Hematopoietic multipotent progenitor cell treated with erythropoietin and hydrocortisone succinate and interleukin-3 and kit ligand, for 17 days (in vitro differentiated cells): ENCODE measurements around the gene PLEKHH3.

Experiments
- DNase-seq: peaks from one replicate; pipeline ENCODE4 v3.0.0-alpha.2; 2015; ENCODE audit warnings: low spot score

Gene PLEKHH3, protein sequence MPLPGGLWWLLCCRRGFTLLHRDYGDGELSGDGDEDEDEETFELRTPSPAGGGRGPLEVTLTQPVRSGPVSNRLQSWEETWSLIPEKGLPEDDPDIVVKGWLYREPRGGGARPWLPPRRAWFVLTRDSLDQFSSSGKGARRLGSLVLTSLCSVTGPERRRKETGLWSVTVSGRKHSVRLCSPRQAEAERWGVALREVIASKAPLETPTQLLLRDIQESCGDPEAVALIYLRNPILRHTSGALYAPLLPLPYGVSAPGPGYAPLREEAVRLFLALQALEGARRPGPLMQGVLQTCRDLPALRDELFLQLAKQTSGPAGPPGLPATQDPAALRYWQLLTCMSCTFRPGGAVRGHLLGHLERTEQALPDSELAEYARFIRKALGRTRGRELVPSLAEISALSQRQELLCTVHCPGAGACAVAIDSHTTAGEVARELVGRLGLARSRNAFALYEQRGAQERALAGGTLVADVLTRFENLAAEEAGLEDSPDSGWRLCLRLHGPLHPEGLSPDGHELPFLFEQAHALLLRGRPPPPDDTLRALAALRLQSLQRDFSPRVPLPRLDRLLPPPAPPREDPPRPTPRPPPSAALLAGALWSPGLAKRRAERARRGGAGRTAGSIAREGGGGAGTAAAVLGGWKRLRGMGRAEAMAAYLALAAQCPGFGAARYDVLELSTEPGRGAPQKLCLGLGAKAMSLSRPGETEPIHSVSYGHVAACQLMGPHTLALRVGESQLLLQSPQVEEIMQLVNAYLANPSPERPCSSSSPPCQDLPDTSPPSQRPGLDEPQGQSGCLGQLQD

GRCh38 chr17:42676424-42677011 is at the start of gene PLEKHH3:
Gene PLEKHH3, minus strand, starts transcription at chr17:42676994. Its CDS starts 431 bp downstream, at chr17:42676563.
- DNase-seq = no peak

DNA sequence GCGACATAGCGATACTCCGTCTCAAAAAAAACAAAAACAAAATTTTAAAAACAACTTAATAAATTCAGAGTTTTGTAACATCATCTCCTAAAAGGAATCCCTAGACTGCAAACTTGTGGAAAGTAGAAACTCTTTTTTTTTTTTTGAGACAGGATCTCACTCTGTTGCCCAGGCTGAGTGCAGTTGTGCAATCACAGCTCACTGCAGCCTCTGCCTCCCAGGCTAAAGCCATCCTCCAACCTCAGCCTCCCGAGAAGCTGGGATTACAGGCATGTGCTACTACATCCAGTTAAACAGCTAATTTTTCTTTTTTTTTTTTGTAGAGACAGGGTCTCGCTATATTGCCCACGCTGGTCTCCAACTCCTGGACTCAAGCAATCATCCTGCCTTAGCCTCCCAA is 48.3 kb upstream of the PLEKHH3 start:
- no peak for DNase-seq

GRCh38 chr17:42723636-42724035 is 46.8 kb upstream of the PLEKHH3 start:
- no peak for DNase-seq

- DNase-seq = peak; percentile 81
Measured at GRCh38 chr17:42720996-42721583, 44.3 kb upstream of the PLEKHH3 start.

DNA sequence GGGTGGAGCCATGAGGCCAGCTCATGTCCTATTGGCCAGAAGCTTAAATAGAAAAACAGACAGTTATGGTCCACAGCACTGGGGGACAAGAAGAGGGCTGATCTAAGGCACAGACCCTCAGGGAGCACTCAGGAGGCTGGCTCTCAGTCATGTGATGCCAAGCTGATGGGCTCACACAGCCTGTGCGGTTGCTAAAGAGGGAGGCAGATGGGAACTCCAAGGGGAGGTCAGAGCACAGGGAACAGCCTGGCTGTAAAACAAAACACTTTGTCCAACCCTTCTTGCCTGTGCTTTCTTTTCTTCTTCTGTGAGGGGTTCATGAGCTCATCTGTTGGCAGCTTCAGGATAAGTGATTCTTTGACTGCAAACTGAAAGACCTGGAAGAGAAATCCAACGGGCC is 32.8 kb upstream of the PLEKHH3 start:
- DNase-seq = no peak

DNA sequence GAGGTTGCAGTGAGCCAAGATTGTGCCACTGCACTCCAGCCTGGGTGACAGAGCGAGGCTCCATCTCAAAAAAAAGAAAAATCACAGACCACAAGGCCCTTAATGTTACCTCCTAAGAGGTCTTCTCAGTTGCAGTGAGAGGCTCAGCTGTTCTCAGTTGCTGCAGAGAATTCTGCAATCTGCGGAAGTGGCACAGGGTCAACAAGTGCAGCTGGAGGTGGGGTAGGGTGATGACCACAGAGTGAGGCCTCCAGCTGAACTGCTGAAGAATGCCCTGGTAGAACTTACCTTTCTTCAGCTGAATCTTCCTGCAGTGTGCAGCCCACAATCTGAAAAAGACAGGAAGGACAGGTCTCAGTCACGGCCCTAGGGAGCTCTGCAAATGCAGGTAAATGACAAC is 31.8 kb upstream of the PLEKHH3 start:
- no peak for DNase-seq

GRCh38 chr17:42706732-42707131 is 29.9 kb upstream of the PLEKHH3 start:
- no peak for DNase-seq

GRCh38 chr17:42704837-42705494 is 28.2 kb upstream of the PLEKHH3 start:
- DNase-seq = no peak

DNA sequence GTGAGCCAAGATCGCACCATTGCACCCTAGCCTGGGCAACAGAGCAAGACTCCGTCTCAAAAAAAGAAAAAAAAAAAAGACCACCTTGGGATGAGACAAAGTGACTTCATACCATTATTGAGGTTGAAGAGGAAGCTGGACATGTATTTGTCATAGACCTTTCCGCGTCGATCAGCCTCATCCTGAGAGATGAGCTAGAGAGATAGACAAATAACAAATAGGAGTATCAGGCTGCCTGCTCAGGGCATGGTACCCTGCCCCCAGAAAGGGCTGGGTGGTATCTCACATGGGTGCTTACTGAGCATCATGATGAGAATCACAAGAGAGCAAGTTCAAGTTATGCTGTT is 27.7 kb upstream of the PLEKHH3 start:
- no peak for DNase-seq

DNA sequence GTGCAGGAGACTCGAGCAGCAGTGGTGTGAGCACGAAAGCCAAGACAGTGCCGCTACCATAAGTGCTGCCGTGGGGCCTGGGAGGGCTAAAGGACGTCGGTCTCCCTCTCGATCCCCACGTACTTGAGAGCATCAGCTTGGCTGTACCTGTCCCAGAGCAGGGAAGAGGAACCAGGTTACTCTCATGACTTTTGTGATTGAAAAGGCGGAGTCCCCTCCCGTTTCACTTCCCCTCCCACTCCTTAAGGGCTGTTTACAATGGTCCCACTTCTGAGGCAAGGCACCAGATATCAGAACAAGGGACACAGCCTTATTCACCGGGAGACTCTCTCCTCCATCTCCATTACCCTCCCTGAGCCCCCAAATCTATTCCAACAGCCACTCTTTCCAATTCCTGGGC is 25.7 kb upstream of the PLEKHH3 start:
- no peak for DNase-seq

DNA sequence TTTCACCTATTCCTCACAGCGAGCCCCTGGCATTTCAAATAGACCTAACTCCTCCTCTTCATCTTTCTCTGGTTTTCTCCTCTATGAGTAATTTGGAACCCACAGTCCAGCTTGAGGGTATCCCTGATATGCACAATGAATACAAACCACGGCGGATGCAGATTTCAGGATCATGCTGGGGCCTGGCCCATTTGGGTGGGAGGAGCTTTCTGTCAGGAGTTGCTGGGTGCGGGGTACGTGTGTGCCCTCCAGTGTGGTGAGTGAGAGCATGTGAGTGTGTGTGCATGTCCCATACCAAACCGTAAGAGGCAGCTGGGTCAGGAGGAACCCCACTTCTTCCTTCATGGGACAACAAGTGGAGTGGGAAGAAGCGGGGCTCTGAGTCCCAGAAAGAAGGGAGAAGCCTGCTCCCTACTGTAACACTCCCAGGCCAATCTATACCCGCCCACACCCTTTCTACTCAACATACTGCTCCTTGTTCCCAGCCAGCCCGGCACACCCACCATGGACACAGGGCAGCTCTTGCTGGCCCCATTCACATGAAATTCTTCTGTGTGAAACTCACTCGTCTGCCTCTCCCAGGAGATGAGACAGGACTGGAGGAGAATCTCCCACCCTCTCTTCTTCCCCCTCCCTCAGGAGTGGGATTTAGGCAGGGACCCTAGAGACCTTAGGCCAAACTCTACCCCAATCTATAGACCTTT is 23.9 kb upstream of the PLEKHH3 start:
- DNase-seq = no peak

DNA sequence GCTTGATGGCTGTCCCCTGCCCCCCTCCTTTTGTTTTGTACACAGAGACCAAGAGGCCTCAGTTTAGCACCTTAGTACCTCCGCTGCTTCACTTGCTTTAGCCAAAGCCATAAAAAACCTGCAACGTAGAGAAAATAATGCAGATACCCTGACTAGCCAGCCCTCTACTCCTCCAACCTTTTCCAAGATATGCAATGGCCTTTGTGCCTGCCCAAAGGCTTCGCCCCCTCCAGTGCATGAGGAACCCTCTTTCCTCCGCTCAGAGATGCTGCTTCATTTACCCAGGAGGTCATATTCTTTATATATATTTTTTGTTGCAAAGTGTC is 22.6 kb upstream of the PLEKHH3 start:
- DNase-seq = no peak

GRCh38 chr17:42698736-42699414 is 22.1 kb upstream of the PLEKHH3 start:
- DNase-seq = no peak

- DNase-seq = no peak
Measured at GRCh38 chr17:42697108-42697811, 20.5 kb upstream of the PLEKHH3 start.

DNA sequence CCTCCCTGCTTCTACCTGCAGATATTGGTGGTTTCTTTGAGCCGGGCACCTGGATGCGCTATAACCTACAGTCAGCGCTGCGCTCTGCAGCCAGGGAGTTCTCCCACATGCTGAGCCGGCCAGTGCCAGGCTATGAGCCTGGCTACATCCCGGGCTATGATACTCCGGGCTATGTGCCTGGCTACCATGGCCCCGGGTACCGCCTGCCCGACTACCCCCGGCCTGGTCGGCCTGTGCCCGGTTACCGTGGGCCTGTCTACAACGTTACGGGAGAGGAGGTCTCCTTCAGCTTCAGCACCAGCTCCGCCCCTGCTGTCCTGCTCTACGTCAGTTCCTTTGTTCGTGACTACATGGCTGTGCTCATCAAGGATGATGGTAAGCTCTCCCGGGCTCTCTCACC is 18.7 kb upstream of the PLEKHH3 start:
- DNase-seq = no peak

- no peak for DNase-seq
Measured at GRCh38 chr17:42694524-42694923, 17.7 kb upstream of the PLEKHH3 start.

DNA sequence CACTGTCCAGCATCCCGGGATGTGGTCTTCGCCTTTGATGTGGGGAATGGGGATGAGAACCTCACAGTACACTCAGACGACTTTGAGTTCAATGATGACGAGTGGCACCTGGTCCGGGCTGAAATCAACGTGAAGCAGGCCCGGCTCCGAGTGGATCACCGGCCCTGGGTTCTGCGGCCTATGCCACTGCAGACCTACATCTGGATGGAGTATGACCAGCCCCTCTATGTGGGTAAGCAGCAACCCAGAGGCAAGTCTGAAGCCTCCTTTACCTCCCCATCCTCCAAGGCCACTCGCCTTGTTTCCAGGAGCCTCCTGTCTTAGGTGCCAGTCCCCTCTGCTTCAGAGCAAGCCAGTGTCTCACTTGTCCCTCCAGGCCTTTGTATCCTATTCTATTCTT is 15.7 kb upstream of the PLEKHH3 start:
- DNase-seq = no peak

DNA sequence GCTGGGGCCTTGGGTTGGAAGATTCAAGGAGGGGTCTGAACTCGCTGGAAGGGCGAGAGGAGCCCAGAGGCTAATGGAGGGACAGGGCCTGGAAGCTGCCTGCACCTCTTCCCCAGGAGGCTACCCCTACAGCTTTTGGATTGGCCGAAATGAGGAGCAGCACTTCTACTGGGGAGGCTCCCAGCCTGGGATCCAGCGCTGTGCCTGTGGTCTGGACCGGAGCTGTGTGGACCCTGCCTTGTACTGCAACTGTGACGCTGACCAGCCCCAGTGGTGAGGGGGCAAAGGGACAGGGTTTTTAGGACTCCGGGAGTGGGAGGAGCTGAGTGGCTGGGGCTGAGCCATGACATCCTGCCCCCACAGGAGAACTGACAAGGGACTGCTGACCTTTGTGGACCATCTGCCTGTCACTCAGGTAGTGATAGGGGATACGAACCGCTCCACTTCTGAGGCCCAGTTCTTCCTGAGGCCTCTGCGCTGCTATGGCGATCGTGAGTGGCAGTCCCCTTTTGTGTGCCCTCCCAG is 14.3 kb upstream of the PLEKHH3 start:
- no peak for DNase-seq

DNA sequence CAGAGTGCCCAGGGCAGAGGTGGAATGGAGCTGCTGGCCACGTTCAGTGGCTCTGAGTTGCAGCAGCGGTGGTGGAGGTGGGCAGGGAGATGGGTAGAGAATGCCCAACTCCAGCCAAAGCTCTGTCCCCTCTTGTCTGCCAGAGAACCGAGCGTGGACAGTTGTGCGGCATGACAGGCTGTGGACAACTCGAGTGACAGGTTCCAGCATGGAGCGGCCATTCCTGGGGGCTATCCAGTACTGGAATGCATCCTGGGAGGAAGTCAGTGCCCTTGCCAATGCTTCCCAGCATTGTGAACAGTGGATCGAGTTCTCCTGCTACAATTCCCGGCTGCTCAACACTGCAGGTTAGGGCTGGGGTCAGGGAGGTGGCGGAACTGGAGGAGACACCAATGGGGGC is 13.8 kb upstream of the PLEKHH3 start:
- DNase-seq = no peak

- no peak for DNase-seq
Measured at GRCh38 chr17:42687707-42688320, 11.0 kb upstream of the PLEKHH3 start.
